HTR-8/SVneo (cell line): ENCODE results near the gene BMP8A.
A peak's percentile ranks its signal among the peaks of the same experiment; 100 is the strongest.
"Not testable (repeated sequence)": the region's sequence is repeated elsewhere in the genome, so short reads cannot be mapped to it uniquely, and the experiment has no call there.

ENCODE experiments used
- DNase-seq: peaks from one replicate; pipeline ENCODE4 v3.0.0; 2011; ENCODE audit warnings: low spot score, mixed read lengths; ENCODE audit not compliant: insufficient read length
- FAIRE-seq: peaks from 2 replicates; lab custom pipeline; 2011; peaks lifted over from hg19 to GRCh38; lab: Jason Lieb, UNC

BMP8A gene

GRCh38 chr1:39491146-39491921, at the start of gene BMP8A:
BMP8A (plus strand) TSS chr1:39491636; CDS start chr1:39491992, 356 bp downstream.
- DNase-seq (peak; percentile 75), FAIRE-seq (no peak)

GRCh38 chr1:39441797-39442196, 49.6 kb upstream of the BMP8A start:
- no peak for DNase-seq
- FAIRE-seq: no peak

- no peak for DNase-seq
- FAIRE-seq: no peak
These were observed 45.9 kb upstream of the BMP8A start for GRCh38 chr1:39445573-39445972.

GRCh38 chr1:39446986-39447567, 44.4 kb upstream of the BMP8A start:
- FAIRE-seq: no peak
- DNase-seq: no peak

- DNase-seq, FAIRE-seq: not testable (repeated sequence)
These were observed 41.4 kb upstream of the BMP8A start for GRCh38 chr1:39450041-39450440.

- FAIRE-seq (no peak), DNase-seq (no peak)
These were observed 40.4 kb upstream of the BMP8A start for GRCh38 chr1:39450956-39451606.

GRCh38 chr1:39452081-39452480, 39.4 kb upstream of the BMP8A start:
- DNase-seq (no peak), FAIRE-seq (no peak)

- FAIRE-seq (no peak), DNase-seq (no peak)
These were observed 38.9 kb upstream of the BMP8A start for GRCh38 chr1:39452540-39452939.

- FAIRE-seq (no peak), DNase-seq (no peak)
These were observed 37.8 kb upstream of the BMP8A start for GRCh38 chr1:39453603-39454002.

- DNase-seq (no peak), FAIRE-seq (no peak)
These were observed 32.4 kb upstream of the BMP8A start for GRCh38 chr1:39458991-39459390.

GRCh38 chr1:39462074-39462473, 29.4 kb upstream of the BMP8A start:
- DNase-seq: no peak
- no peak for FAIRE-seq

GRCh38 chr1:39466413-39467107, 24.9 kb upstream of the BMP8A start:
- DNase-seq (no peak), FAIRE-seq (no peak)

GRCh38 chr1:39467108-39467720, 24.2 kb upstream of the BMP8A start:
- not testable (repeated sequence) for DNase-seq, FAIRE-seq

GRCh38 chr1:39469150-39469549, 22.3 kb upstream of the BMP8A start:
- no peak for FAIRE-seq

GRCh38 chr1:39470040-39470439, 21.4 kb upstream of the BMP8A start:
- FAIRE-seq: no peak
- DNase-seq: no peak

More at GRCh38 chr1:39469150-39469549, 22.3 kb upstream of the BMP8A start:
- no peak for DNase-seq

GRCh38 chr1:39472826-39473225, 18.6 kb upstream of the BMP8A start:
- DNase-seq: no peak
- FAIRE-seq: no peak

- FAIRE-seq (peak; percentile 38), DNase-seq (no peak)
These were observed 18.1 kb upstream of the BMP8A start for GRCh38 chr1:39473324-39473723.

- FAIRE-seq: no peak
- DNase-seq: no peak
These were observed 16.6 kb upstream of the BMP8A start for GRCh38 chr1:39474810-39475209.

GRCh38 chr1:39475551-39475950, 15.9 kb upstream of the BMP8A start:
- FAIRE-seq, DNase-seq: not testable (repeated sequence)
